ENCODE measurements around the gene TLX2.

TLX2 gene

DNA sequence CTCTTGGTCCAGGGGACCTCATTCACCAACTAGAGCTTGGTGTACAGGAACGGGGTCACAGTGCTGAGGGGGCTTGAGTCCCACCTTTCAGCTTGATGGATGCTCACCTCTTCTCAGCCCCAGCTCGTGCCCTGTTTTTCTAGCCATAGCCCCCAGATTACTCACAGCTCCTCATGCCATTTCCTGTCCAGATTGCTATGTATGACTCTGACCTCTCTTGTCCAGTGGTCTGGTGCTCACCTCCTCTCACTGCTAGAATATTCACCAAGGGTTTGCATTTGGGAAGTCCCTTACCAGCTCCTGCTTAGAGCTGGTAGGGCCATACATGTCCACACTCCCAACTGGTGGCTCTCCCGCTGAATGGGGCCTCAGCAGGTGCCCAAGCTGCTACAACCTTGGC is 20.7 kb upstream of the TLX2 start:
- Histone ChIP-seq H3K9me2 (ENCODE audit: low read depth, low read length) (no peaks in the 10 kb centered on the region), H4K20me1 (ENCODE audit: insufficient read depth, low read length) (no peaks in the 10 kb centered on the region), H3K9me3 (ENCODE audit: low read length) (no peaks in the 10 kb centered on the region), H3K27ac (ENCODE audit: low read depth, low read length, poor library complexity, severe bottlenecking) (no peak overlapping the region), H3K4me1 (ENCODE audit: insufficient read depth, low read length, severe bottlenecking) (no peaks in the 10 kb centered on the region), H3K4me2 (ENCODE audit: low read length) (no peak overlapping the region), H2AFZ (ENCODE audit: low read length) (no peak overlapping the region), H3F3A (ENCODE audit: insufficient read depth, low read length) (no peaks in the 10 kb centered on the region), H3K4me3 (ENCODE audit: low read depth, low read length, poor library complexity, severe bottlenecking) (no peak overlapping the region), H3K79me2 (ENCODE audit: insufficient read depth, low read length) (no peaks in the 10 kb centered on the region), H3K9ac (ENCODE audit: low read length) (no peak overlapping the region), H3K27me3 (ENCODE audit: insufficient read depth, low read length) (no peaks in the 10 kb centered on the region), H3K36me3 (ENCODE audit: insufficient read depth, low read length) (peaks cover 40% of the 10 kb centered on the region)
- TF ChIP-seq, protein P1, sequence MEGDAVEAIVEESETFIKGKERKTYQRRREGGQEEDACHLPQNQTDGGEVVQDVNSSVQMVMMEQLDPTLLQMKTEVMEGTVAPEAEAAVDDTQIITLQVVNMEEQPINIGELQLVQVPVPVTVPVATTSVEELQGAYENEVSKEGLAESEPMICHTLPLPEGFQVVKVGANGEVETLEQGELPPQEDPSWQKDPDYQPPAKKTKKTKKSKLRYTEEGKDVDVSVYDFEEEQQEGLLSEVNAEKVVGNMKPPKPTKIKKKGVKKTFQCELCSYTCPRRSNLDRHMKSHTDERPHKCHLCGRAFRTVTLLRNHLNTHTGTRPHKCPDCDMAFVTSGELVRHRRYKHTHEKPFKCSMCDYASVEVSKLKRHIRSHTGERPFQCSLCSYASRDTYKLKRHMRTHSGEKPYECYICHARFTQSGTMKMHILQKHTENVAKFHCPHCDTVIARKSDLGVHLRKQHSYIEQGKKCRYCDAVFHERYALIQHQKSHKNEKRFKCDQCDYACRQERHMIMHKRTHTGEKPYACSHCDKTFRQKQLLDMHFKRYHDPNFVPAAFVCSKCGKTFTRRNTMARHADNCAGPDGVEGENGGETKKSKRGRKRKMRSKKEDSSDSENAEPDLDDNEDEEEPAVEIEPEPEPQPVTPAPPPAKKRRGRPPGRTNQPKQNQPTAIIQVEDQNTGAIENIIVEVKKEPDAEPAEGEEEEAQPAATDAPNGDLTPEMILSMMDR (IDR thresholded peaks at IDR 0.05; ENCODE audit: low read length) = no peak
- TF ChIP-seq EZH2 (IDR thresholded peaks at IDR 0.05; ENCODE audit: borderline replicate concordance, low read length) = no peak

DNA sequence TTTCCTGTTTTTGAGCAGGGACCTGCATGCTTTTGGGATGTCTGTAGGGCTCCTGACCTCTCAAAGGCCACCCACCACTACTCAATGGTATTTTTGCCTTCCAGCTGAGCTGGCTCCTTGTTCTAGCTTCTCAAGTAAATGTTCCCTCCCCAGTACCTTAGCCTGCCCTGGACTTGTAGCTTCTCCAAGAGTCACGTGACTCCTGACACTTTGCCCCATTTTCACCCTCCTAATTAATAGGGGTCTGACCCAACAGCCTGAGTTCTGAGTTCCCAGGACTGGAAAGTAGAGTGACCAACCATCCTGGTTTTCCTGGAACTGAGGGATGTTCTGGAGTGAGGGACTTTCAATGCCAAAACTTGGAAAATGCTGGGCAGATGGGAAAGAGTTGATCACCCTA is 18.8 kb upstream of the TLX2 start:
- no peaks in the 10 kb centered on the region for H3K79me2 ChIP-seq (ENCODE audit: insufficient read depth, low read length)
- H2AFZ ChIP-seq (ENCODE audit: low read length) = no peak overlapping the region
- H3K4me1 ChIP-seq (ENCODE audit: insufficient read depth, low read length, severe bottlenecking) = no peaks in the 10 kb centered on the region
- TF ChIP-seq, protein P1 (IDR thresholded peaks at IDR 0.05; ENCODE audit: low read length) = no peak
- peaks cover 8% of the 10 kb centered on the region; the same call in 1 of the 2 replicates for H3K27me3 ChIP-seq (ENCODE audit: insufficient read depth, low read length)
- H3K4me2 ChIP-seq (ENCODE audit: low read length) = no peak overlapping the region
- no peaks in the 10 kb centered on the region for H3K9me3 ChIP-seq (ENCODE audit: low read length)
- H3K4me3 ChIP-seq (ENCODE audit: low read depth, low read length, poor library complexity, severe bottlenecking) = no peak overlapping the region
- H3K36me3 ChIP-seq (ENCODE audit: insufficient read depth, low read length) = peaks cover 34% of the 10 kb centered on the region
- no peak overlapping the region for H3K9ac ChIP-seq (ENCODE audit: low read length)
- H3F3A ChIP-seq (ENCODE audit: insufficient read depth, low read length) = no peaks in the 10 kb centered on the region
- H3K27ac ChIP-seq (ENCODE audit: low read depth, low read length, poor library complexity, severe bottlenecking) = no peak overlapping the region
- H3K9me2 ChIP-seq (ENCODE audit: low read depth, low read length) = no peaks in the 10 kb centered on the region
- no peaks in the 10 kb centered on the region for H4K20me1 ChIP-seq (ENCODE audit: insufficient read depth, low read length)

DNA sequence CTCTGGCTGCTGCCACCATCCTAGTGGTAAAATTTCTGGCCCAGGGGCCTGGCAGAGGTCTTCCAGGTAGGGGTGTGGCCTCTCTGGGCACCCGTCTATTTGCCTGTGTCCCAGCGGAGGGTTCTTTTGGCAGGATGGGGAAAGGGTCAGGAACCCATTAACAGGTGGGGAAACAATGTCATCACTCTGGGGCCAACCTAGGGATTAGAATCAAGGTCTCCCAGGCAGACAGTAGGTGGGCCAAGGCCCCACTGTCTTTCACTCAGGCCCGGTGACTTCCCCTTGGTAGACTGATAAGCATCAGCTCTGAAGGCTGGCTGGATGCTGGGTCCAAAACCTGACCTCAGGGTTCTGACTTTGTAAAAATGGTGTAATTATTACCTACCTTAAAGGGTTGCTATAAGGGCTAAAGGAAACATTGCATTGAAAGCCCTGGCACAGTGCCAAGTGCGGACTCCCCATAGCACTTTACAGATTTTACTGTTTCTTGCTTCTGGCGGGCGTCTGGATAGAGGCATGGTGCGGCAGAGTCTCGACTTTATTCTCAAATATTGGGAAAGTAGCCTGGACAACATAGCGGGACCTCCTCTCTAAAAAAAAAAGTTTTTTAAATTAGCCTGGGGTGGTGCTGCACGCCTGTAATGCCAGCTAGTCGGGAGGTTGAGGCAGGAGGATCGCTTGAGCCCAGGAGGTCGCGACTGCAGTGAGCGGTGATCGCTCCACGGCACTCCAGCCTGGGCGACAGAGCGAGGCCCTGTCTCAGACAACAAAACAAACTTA is 17.1 kb upstream of the TLX2 start:
- TF ChIP-seq, protein P1 (IDR thresholded peaks at IDR 0.05; ENCODE audit: low read length) = no peak
- no peak for TF ChIP-seq EZH2 (IDR thresholded peaks at IDR 0.05; ENCODE audit: borderline replicate concordance, low read length)
- no peaks in the 10 kb centered on the region for H3K79me2 ChIP-seq (ENCODE audit: insufficient read depth, low read length)
- H3K9ac ChIP-seq (ENCODE audit: low read length) = no peak overlapping the region
- H4K20me1 ChIP-seq (ENCODE audit: insufficient read depth, low read length) = no peaks in the 10 kb centered on the region
- H3K4me1 ChIP-seq (ENCODE audit: insufficient read depth, low read length, severe bottlenecking) = no peaks in the 10 kb centered on the region
- no peaks in the 10 kb centered on the region for H3K9me2 ChIP-seq (ENCODE audit: low read depth, low read length)
- H3K4me2 ChIP-seq (ENCODE audit: low read length) = no peak overlapping the region; the same call in 1 of the 2 replicates
- H3K4me3 ChIP-seq (ENCODE audit: low read depth, low read length, poor library complexity, severe bottlenecking) = no peak overlapping the region
- peaks cover 17% of the 10 kb centered on the region; the same call in 1 of the 2 replicates for H3K27me3 ChIP-seq (ENCODE audit: insufficient read depth, low read length)
- no peaks in the 10 kb centered on the region for H3K9me3 ChIP-seq (ENCODE audit: low read length)
- H3K36me3 ChIP-seq (ENCODE audit: insufficient read depth, low read length) = peaks cover 18% of the 10 kb centered on the region
- no peak overlapping the region for H2AFZ ChIP-seq (ENCODE audit: low read length)
- no peaks in the 10 kb centered on the region for H3F3A ChIP-seq (ENCODE audit: insufficient read depth, low read length)
- H3K27ac ChIP-seq (ENCODE audit: low read depth, low read length, poor library complexity, severe bottlenecking) = no peak overlapping the region
